ENCODE results near the gene CCDC6.

Gene CCDC6

DNA sequence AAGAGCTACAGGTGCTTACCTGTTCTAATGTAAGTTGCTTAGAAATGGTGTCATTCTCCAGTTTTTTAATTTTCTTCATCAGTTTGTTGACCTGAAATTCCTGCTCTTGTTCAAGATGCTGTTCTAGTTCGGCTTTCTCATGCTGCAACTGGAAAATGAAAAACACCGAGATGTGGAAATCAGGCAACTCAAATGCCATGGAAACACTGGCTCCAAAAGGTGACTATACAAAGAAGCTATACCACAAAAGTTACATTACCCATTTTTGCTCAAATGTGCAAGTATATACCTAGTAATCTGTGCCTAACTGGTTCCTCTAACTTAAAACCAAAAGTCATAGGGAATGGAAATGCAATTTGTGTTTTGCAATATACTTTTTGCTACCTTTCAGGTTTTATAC, 73.8 kb downstream of the CCDC6 start:
- peaks cover 18% of the 10 kb centered on the region for H3K4me1 ChIP-seq (ENCODE audit: low read depth, poor library complexity, severe bottlenecking)
- no peak overlapping the region for H3K4me2 ChIP-seq
- H3K9ac ChIP-seq: no peak overlapping the region
- no peaks in the 10 kb centered on the region for H3K36me3 ChIP-seq (ENCODE audit: insufficient read depth)
- H4K20me1 ChIP-seq (ENCODE audit: insufficient read depth): no peaks in the 10 kb centered on the region
- TF ChIP-seq, protein P1, sequence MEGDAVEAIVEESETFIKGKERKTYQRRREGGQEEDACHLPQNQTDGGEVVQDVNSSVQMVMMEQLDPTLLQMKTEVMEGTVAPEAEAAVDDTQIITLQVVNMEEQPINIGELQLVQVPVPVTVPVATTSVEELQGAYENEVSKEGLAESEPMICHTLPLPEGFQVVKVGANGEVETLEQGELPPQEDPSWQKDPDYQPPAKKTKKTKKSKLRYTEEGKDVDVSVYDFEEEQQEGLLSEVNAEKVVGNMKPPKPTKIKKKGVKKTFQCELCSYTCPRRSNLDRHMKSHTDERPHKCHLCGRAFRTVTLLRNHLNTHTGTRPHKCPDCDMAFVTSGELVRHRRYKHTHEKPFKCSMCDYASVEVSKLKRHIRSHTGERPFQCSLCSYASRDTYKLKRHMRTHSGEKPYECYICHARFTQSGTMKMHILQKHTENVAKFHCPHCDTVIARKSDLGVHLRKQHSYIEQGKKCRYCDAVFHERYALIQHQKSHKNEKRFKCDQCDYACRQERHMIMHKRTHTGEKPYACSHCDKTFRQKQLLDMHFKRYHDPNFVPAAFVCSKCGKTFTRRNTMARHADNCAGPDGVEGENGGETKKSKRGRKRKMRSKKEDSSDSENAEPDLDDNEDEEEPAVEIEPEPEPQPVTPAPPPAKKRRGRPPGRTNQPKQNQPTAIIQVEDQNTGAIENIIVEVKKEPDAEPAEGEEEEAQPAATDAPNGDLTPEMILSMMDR (conservative IDR thresholded peaks at IDR 0.05; ENCODE audit: low read depth, low read length): no peak
- H3K79me2 ChIP-seq (ENCODE audit: insufficient read depth, low read depth): no peaks in the 10 kb centered on the region
- H3K27me3 ChIP-seq (ENCODE audit: insufficient read depth, low read depth): no peaks in the 10 kb centered on the region
- no peak overlapping the region for H3K27ac ChIP-seq
- no peak overlapping the region for H3K4me3 ChIP-seq (IDR thresholded peaks at IDR 0.05; ENCODE audit: insufficient read depth, low read depth, low read length)
- H2AFZ ChIP-seq (ENCODE audit: low read depth): no peak overlapping the region

DNA sequence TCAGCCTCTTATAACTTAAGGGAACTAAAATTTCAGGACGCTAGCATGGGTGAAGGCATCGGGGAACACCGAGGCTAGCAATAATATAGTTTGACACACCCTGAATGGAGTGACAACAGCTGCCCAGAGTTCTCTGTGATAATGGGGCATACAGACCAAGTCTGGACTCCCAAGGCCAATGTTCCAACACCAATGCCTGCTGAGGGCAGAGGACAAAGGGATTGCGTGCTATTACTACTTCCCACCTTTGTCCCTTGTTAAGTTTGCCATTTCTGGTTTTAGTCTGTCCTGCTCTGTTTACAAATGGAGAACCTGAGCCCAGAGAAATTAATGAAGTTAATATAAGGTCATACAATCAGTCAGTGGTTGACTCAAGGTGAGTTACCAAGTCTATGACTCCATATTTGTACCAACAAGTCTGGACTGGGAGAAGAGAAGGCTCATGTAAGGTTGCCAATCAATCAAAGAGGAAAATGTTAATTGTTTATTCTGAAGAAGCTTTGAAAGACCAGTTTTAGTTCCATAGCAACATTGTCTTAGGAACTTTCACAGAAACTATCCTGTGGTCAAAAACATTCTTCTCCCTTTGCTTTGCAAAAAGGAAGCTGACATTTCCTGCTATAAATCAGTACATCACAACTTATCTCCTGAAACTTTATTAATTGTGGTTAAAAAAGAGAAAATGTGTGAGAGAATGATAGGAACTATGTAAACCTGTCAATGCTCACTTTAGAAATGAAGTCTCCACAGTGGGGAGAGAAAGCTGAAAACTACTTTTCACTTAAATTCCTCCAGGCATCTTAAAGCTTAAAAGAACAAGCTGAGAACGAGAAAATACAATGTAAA, 74.5 kb downstream of the CCDC6 start:
- Histone ChIP-seq H3K9ac (no peak overlapping the region), H3K27me3 (ENCODE audit: insufficient read depth, low read depth) (no peaks in the 10 kb centered on the region), H3K27ac (no peak overlapping the region), H3K4me3 (IDR thresholded peaks at IDR 0.05; ENCODE audit: insufficient read depth, low read depth, low read length) (no peak overlapping the region), H4K20me1 (ENCODE audit: insufficient read depth) (no peaks in the 10 kb centered on the region), H3K4me1 (ENCODE audit: low read depth, poor library complexity, severe bottlenecking) (peaks cover 18% of the 10 kb centered on the region), H2AFZ (ENCODE audit: low read depth) (no peak overlapping the region), H3K36me3 (ENCODE audit: insufficient read depth) (no peaks in the 10 kb centered on the region), H3K79me2 (ENCODE audit: insufficient read depth, low read depth) (no peaks in the 10 kb centered on the region), H3K4me2 (no peak overlapping the region)
- TF ChIP-seq, protein P1 (conservative IDR thresholded peaks at IDR 0.05; ENCODE audit: low read depth, low read length): no peak

- Histone ChIP-seq H4K20me1 (ENCODE audit: insufficient read depth) (no peaks in the 10 kb centered on the region), H3K79me2 (ENCODE audit: insufficient read depth, low read depth) (no peaks in the 10 kb centered on the region)
These were observed 75.6 kb downstream of the CCDC6 start for GRCh38 chr10:59830601-59831259.

GRCh38 chr10:59829601-59830000, 76.8 kb downstream of the CCDC6 start:
- no peak overlapping the region for H3K4me3 ChIP-seq (IDR thresholded peaks at IDR 0.05; ENCODE audit: insufficient read depth, low read depth, low read length)
- no peaks in the 10 kb centered on the region for H4K20me1 ChIP-seq (ENCODE audit: insufficient read depth)
- no peak overlapping the region for H3K27ac ChIP-seq
- no peaks in the 10 kb centered on the region for H3K36me3 ChIP-seq (ENCODE audit: insufficient read depth)
- H3K79me2 ChIP-seq (ENCODE audit: insufficient read depth, low read depth): no peaks in the 10 kb centered on the region
- peaks cover 13% of the 10 kb centered on the region for H3K4me1 ChIP-seq (ENCODE audit: low read depth, poor library complexity, severe bottlenecking)
- H3K9ac ChIP-seq: no peak overlapping the region
- no peak overlapping the region for H3K4me2 ChIP-seq
- TF ChIP-seq, protein P1 (conservative IDR thresholded peaks at IDR 0.05; ENCODE audit: low read depth, low read length): no peak
- H3K27me3 ChIP-seq (ENCODE audit: insufficient read depth, low read depth): no peaks in the 10 kb centered on the region
- H2AFZ ChIP-seq (ENCODE audit: low read depth): no peak overlapping the region

More at GRCh38 chr10:59830601-59831259, 75.6 kb downstream of the CCDC6 start:
- H3K36me3 ChIP-seq (ENCODE audit: insufficient read depth): no peaks in the 10 kb centered on the region
- no peak overlapping the region for H3K4me3 ChIP-seq (IDR thresholded peaks at IDR 0.05; ENCODE audit: insufficient read depth, low read depth, low read length)
- no peak overlapping the region for H3K27ac ChIP-seq
- no peak overlapping the region for H3K9ac ChIP-seq
- TF ChIP-seq, protein P1 (conservative IDR thresholded peaks at IDR 0.05; ENCODE audit: low read depth, low read length): peak; percentile 87
- H3K4me1 ChIP-seq (ENCODE audit: low read depth, poor library complexity, severe bottlenecking): peaks cover 18% of the 10 kb centered on the region
- H3K27me3 ChIP-seq (ENCODE audit: insufficient read depth, low read depth): no peaks in the 10 kb centered on the region
- no peak overlapping the region for H2AFZ ChIP-seq (ENCODE audit: low read depth)
- H3K4me2 ChIP-seq: no peak overlapping the region

All from KMS-11 (cell line).